Measurements from ENCODE around the gene INHBB.
"Not testable (repeated sequence)": the region's sequence is repeated elsewhere in the genome, so short reads cannot be mapped to it uniquely, and the experiment has no call there.

INHBB gene

GRCh38 chr2:120319123-120319522 is 26.8 kb upstream of the INHBB start:
- TF ChIP-seq CTCF (IDR thresholded peaks at IDR 0.05; ENCODE audit: low read depth, low read length, missing control alignments): no peak
- H3K4me3 ChIP-seq (replicated peaks; ENCODE audit: low read depth, low read length): no peak overlapping the region
- DNase-seq (ENCODE audit: extremely low read depth, low read depth): no peak

GRCh38 chr2:120319686-120320317 is 26.1 kb upstream of the INHBB start:
- H3K4me3 ChIP-seq (replicated peaks; ENCODE audit: low read depth, low read length): no peak overlapping the region
- TF ChIP-seq CTCF (IDR thresholded peaks at IDR 0.05; ENCODE audit: low read depth, low read length, missing control alignments): no peak
- no peak for DNase-seq (ENCODE audit: extremely low read depth, low read depth)

GRCh38 chr2:120320318-120320851 is 25.6 kb upstream of the INHBB start:
- TF ChIP-seq CTCF (IDR thresholded peaks at IDR 0.05; ENCODE audit: low read depth, low read length, missing control alignments): no peak
- H3K4me3 ChIP-seq (replicated peaks; ENCODE audit: low read depth, low read length): no peak overlapping the region
- DNase-seq (ENCODE audit: extremely low read depth, low read depth): no peak

DNA sequence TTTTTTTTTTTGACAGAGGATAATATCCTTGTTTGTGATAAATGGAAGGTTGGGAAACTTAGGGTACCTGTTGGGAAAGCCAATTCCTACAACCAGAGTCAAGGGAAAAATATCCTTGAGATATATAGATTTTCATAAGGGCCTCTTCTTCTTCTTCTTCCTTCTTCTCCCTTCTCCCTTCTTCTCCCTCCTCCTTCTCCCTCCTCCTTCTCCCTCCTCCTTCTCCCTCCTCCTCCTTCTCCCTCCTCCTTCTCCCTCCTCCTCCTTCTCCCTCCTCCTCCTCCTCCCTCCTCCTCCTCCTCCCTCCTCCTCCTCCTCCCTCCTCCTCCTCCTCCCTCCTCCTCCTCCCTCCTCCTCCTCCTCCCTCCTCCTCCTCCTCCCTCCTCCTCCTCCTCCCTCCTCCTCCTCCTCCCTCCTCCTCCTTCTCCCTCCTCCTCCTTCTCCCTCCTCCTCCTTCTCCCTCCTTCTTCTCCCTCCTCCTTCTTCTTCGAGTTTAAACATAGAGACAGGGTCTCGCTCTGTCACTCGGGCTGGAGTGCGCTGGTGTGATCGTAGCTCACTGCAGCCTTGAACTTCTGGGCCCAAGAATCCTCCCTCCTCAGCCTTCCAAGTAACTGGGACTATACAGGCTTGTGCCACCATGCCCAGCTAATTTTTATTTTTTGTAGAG is 24.9 kb upstream of the INHBB start:
- H3K4me3 ChIP-seq (replicated peaks; ENCODE audit: low read depth, low read length); DNase-seq (ENCODE audit: extremely low read depth, low read depth): not testable (repeated sequence)

DNA sequence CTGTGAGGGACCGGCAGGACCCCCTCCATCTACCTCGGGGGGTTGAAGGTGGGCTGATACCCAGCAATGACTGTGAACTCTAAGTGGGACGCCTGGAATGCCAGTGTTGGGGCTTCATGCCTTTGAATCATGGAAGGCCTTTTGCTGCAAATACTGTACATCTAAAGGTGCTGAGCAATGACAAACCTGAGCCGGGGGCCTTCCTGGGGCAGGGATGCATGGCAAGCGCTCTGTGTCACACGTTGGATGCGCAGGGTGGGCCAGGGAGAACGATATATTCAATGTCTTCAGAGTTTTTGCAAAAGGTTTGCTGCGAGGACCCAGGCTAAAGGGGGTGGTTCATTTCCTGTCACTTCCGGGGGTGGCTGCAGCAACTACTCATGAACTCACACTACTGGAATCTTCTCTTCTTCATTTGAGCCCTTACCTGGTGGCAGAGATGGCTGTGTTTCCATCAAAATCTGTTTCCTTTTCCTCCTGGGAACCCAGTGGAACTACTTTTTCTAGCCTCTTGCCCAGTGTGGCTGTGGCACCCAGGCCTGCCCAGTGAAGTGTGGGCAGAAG is 24.1 kb upstream of the INHBB start:
- DNase-seq (ENCODE audit: extremely low read depth, low read depth): no peak
- no peak for TF ChIP-seq CTCF (IDR thresholded peaks at IDR 0.05; ENCODE audit: low read depth, low read length, missing control alignments)
- no peak overlapping the region for H3K4me3 ChIP-seq (replicated peaks; ENCODE audit: low read depth, low read length)

- no peak for TF ChIP-seq CTCF (IDR thresholded peaks at IDR 0.05; ENCODE audit: low read depth, low read length, missing control alignments)
- no peak overlapping the region for H3K4me3 ChIP-seq (replicated peaks; ENCODE audit: low read depth, low read length)
- DNase-seq (ENCODE audit: extremely low read depth, low read depth): no peak
Measured at GRCh38 chr2:120322329-120322728, 23.6 kb upstream of the INHBB start.

- no peak for TF ChIP-seq CTCF (IDR thresholded peaks at IDR 0.05; ENCODE audit: low read depth, low read length, missing control alignments)
- no peak for DNase-seq (ENCODE audit: extremely low read depth, low read depth)
Measured at GRCh38 chr2:120323214-120323613, 22.7 kb upstream of the INHBB start.

More at GRCh38 chr2:120323214-120323613, 22.7 kb upstream of the INHBB start:
- no peak overlapping the region for H3K4me3 ChIP-seq (replicated peaks; ENCODE audit: low read depth, low read length)
